GM18873 (cell line): Measurements from ENCODE around the gene APBB2.
"Not testable (repeated sequence)": the region's sequence is repeated elsewhere in the genome, so short reads cannot be mapped to it uniquely, and the experiment has no call there.

Source experiments
- ATAC-seq: cut with Tn5 transposase; IDR thresholded peaks from one replicate; pipeline ENCODE4 v1.9.1; 2021; ENCODE audit warnings: mild to moderate bottlenecking, moderate library complexity, moderate number of reproducible peaks; ENCODE audit not compliant: unreplicated experiment, low FRiP score

The APBB2 gene

DNA sequence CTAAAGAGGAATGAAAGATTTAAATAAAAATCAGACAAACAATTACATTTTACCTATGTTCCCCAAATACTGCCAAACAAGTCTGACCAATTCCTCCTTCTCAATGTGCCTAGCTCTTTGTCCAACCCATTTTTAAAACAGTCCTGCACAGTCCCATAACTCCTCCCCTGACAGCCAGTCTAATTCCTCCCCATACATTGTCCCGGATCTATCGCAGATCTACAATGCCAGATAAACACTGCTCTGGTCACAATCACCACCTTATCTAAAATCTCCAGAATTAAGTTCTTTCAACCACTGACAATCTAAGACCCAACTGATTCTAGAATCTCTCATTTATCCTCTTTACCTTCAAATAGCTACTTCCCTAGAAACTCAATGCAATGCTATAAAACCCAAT lies 176.0 kb downstream of the APBB2 start:
- ATAC-seq, result no peak

DNA sequence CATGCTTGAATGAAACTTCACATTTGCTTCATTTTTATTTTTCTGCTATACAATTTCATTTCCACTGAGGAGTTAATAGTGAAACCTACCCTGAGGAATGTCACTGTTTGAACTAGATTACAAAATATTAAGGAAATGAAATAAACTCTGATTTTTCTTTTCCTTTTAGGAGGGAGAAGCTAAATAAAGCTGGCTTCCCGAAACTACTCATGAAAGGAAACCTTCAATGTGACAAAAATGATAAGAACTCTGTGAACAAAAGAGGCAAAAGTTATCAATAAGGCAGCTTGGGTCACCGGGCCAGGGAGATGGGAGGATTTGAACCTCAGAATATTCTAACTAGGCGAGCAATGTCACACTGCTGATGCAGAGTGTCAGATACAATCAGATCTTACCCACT lies 185.2 kb downstream of the APBB2 start:
- no peak for ATAC-seq

DNA sequence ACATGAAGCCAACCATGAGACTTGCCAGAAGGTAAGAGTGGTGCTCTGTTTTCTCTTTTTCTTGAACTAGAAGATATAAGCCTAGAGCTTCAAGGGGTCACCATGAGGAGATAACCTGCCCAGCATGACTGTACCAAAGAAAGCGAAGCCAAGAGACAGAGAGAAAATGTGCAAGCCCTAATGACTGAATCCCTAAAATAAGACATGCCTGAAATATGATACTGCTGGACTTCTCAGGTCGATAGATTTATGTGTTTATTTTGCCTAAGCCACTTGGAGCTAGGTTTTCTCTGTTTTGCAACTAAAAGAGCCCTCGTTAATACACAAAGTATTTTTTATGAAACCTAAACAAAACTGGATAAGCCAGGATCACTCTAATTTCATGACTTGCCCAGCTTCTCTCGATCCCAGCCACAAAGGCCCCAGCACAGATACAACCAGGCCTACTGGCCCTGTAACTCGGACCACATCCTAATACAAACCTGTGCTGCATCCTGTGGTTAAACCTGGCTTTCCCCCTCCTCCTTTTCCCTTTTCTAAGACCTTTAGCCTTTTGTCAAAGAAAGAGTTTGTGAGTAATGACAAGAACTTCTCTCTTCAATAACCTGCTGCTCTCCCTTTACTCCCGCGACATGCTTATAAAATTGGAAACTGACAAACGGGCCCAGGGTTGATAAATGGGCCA lies 185.8 kb downstream of the APBB2 start:
- no peak for ATAC-seq

DNA sequence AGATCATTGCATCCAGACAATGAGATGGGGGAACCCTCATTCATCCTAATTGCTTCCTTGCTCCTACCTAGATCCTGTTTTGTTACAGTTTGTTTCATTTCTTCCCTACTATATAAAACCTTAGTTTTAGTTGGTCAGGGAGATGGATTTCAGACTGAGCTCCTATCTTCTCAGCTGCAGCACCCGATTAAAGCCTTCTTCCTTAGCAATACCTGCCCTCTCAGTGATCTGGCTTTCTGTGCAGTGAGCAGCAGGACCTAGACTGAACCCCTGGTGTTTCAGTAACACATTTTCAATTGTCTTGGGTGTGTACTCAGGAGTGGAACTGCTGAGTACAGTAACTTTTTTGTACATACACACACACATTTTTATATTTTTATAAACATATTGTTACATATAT lies 187.4 kb downstream of the APBB2 start:
- no peak for ATAC-seq

DNA sequence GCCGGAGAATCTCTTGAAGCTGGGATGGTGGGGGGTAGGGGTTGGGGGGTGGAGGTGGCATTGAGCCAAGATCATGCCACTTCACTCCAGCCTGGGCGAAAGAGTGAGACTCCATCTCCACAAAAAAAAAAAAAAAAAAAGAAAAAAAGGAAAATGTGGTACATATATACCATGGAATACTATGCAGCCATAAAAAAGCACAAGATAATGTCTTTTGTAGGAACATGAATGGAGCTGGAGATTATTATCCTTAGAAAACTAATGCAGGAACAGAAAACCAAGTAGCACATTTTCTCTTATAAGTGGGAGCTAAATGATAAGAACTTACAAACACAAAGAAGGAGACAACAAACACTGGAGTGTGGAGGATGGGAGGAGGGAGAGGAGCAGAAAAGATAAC lies 188.5 kb downstream of the APBB2 start:
- no peak for ATAC-seq

DNA sequence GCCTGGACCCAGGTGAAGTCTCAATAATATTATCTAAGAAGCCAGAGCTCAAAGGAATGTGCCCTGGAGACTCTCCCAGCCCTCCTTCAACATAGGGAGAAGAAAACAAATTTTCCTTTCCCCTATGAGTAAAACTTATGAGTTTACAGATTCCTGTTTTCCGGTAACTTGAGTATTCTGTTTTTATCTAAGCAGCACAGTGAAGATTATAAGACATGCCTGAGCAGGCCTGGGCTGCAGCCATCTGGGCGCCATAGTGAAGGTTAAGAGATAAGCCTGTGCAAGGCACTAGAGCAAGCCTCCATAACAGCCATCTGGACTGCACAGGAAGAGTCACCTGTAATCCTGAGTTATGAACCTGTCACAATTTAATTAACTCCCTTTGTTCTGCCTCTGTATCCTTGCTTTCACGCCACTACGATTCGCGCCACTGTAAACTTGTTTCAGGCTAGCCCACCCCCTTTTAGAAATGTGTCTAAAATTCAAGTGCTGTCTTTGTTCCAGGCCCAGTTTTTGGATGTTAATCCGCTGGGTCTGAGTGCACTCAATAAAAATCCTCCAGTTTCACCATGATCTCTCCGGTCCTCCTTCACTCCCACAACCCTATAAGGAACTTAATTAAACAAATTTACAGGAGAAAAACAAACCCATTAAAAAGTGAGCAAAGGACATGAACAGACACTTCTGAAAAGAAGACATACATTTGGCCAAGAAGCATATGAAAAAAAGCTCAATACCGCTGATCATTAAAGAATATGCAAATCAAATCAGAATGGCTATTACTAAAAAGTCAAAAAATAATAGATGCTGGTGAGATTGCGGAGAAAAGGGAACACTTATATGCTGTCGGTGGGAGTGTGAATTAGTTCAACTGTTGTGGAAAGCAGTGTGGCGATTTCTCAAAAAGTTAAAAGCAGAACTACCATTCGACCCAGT lies 189.5 kb downstream of the APBB2 start:
- no peak for ATAC-seq

DNA sequence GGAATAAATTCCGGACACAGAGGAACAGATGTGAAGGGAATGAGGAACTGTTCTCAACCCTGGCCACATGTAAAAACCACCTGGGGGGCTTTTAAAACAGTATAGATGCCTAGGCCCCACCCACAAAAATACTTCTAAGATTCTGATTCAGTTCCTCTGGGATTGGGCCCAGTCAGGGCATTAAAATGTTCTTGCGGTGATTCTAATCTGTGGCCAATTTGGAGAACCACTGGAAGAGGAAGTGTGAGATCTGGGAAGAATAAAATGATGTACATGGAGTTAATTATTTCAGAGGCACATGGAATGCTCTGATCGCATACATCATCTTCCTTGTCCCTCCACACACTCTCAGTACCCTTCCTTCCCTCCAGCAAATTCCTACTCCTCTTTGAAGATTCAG lies 192.2 kb downstream of the APBB2 start:
- ATAC-seq, result no peak

DNA sequence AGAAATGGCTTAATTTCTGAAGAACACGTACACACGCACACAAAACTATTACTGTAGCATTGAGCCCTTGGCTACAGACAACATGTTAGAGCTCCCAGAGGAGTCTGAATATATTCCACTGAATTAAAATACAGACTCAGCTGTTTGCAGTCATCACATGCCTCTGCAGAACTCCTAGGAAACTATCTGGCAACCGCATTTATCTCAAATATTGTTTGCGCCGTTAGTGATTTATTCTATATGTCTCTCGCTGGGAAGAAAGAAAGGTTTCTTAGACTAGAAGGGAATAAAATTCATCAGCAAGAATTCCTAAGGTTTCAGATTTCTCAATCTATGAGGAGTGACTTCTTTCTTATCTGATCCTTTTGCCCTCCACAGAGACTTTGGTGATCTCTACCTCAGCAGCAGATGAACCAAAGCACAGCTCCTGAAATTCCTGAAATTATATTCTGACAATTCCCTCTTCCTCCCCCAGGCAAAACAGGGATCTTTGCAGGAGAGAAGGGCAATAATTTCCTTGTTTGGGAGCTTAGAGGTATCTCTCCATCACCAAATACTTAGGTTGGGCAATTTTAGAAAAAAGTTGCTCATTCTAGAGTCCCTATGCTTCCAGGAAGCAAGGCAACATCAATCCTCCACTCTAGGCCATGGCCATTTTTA lies 199.2 kb downstream of the APBB2 start:
- ATAC-seq, result no peak

DNA sequence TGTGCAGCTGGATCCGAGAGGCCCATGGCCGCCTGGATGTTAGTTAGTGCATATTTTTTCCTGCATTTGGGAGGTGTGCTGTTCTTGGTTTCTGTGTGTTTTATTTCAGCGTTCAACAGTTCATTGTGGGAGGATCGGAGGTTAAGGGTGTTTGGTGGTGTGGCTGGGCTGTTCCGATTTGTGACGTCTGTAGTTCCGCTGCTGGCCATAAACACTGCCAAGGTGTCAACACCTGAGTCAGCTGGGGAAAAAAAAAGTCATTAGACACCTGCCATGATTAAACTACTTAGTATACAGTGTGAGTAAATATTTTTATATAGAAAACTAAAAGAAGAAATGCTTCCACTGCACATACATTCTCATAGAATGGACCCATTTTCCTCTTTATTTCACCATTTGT lies 200.2 kb downstream of the APBB2 start:
- no peak for ATAC-seq

DNA sequence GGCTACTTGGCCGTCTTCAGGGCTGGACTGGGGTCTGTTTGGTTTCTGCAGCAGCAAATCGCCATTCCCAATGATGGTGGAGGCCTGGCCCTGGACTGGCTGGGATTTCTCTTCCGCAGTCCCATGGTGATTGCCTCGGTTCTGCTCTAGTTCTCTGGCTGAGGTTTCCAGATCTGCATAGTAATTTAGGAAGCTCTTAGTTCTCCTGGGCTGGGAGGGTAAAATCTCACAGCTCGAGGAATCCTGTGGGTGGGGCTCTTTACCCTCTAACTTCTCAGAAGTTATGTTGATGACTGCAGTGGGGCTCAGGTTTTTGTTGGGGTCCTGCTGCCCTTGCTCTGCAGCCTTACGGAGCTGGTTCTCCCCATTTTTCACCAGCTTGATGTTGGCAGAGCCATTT lies 200.6 kb downstream of the APBB2 start:
- ATAC-seq, result no peak

DNA sequence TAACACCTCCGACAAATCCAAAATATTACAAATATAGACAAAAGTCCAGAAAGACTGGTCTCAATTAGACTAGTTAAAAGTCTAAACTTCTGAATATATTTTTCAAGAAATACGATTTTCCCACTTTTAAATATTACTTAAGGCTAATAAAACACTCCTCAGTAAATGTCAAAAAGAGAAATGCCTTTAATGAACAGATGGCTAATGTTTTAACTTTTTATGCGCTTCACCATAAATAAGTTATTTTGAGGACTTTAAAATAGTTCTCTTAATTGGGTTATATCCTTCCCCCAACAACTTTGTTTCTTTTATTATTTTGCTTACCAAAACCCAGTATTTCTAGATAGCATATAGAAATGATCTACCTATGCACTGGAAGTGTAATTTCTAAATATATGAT lies 201.4 kb downstream of the APBB2 start:
- no peak for ATAC-seq

DNA sequence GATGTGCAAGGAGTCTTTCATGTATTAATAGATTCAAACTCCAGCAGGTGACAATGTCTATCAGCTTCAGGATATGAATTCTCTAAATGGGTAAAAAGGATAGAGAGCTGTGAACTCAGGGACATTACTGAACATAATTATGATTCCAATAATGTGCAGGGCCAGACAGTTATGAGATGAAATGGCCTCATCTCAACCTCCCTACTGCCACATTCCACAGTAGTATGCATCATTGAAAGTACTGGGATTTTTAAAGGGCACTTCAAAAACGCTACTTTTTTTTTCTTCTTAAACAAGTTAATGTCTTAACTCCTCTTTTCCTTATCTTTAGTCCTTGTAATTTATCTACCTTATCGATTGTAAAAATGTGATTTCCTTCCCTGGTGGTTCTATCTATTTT lies 202.0 kb downstream of the APBB2 start:
- ATAC-seq, result no peak

DNA sequence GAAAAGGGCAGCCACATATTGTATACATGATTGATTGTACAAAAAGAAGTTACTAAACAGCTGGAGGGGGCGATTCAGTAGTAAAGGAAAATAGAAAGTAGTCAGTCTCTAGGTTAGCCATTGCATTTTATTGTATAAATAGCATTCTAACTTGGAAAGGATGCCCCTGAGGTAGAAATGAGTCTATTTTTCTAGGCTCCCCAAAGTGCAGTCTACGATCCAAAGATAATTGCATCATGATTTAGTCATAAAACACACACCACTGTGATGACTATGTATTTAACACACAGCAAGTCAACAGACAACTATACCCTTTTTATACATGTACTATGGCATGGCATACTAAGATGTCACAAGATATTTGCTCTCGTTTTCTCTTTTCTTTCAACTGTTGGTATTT lies 204.9 kb downstream of the APBB2 start:
- ATAC-seq, result no peak

DNA sequence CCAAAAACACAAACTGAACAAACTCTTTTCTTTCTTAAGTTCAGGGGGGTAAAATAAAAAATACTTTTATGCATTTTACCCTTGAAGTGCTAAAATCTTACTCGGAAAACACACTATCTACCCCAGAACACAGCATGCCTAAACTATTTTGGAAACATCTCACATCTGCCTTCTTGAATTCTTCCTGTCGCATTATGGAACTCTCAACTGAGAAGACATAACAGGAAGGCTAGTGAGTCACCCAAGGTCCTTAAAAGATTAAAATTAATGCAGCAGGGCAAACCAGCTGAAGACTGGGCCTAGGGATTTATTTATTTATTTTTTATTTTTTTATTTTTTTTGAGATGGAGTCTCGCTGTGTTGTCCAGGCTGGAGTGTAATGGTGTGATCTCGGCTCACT lies 208.2 kb downstream of the APBB2 start:
- ATAC-seq, result no peak

DNA sequence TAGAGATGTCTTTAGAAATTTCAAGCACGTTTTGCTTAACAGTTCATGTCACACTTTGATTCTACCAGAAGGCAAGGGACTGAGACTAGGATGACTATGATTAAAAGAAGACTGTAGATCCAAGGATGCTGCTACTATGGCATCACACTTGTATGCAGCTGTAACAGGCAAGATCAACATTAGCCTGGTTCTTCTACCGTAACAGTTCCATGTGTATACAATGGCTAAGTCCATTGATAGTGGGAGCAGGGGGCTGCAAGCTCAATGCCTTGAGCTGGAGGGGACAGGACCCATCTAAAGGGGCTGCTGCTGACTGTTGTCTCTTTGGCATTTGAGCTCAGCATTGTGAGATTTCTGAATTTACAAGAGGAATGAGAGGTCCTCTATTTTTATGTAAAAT lies 212.0 kb downstream of the APBB2 start:
- ATAC-seq, result no peak

DNA sequence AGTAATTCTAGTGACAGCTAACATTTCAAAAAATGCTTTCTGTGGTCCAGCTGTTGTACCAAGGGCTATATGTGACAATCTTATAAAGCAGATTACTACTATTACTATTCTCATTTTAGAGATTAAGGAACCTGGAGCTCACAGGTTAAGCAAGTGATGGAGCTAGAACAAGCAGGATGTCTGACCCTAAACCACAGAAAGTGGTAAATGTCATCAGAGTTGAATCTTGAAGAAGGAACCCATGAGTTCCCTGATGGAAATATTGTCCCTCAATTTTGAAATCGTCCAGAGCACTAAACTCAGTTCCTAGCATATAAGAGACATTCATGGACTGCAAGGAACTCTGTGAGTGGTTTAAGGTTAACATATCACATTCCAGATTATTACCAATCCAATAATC lies 214.0 kb downstream of the APBB2 start:
- ATAC-seq, result no peak

DNA sequence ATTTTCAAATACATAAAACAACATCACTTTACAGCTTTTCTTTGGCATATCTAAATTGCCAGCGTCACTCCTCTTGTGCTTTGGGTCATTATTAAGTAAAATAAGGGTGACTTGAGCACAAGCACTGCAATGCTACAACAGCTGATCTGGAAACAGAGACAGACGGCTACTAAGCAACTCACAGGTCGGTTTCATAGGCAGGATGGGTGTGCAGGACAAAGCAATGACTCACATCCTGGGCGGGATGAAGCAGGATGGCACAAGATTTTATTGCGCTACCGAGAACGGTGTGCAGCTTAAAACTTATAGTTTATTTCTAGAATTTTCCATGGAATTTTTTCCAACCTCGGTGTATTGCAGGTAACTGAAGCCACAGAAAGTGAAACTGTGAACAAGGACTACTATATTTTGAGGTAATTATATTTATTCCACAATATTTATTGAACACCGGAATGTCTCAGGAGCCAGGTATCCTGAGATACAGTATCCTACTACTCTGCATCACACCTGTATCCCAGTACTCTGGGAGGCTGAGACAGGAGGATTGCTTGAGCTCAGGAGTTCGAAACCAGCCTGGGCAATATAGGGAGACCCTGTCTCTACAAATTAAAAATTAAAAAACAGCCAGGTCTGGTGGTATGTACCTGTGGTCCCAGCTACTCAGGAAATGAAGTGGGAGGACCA lies 215.5 kb downstream of the APBB2 start:
- ATAC-seq, result no peak

DNA sequence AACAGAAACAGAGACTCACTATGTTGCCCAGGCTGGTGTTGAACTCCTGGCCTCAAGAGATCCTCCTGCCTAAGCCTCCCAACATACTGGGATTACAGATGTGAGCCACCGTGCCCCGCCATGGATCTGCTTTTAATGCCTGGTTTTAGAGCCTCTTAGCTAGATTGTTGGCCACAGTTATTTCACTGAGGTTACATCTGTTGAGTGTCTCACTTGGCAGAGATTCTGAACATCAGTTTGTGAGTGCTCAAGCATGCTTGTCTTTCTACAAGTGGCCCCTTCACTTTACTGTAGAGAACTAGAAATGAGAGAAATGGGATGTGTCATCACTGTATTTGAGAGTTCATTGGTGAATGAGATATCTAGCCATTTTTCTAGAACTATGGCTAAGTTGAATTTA lies 218.5 kb downstream of the APBB2 start:
- ATAC-seq, result no peak

DNA sequence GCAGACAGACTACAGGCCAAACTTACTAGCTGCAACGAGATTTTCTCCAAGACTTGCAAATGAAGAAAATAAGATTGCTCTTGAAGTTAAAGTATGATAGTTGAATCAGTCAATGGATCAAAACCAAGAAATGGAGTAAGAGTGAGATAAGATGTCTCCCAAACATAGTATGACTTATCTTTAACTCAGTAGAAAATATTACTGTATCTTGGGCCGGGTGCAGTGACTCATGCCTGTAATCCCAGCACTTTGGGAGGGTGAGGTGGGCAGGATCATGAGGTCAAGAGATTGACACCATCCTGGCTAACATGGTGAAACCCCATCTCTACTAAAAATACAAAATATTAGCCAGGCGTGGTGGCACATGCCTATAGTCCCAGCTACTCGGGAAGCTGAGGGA lies 220.0 kb downstream of the APBB2 start:
- ATAC-seq, result not testable (repeated sequence)

DNA sequence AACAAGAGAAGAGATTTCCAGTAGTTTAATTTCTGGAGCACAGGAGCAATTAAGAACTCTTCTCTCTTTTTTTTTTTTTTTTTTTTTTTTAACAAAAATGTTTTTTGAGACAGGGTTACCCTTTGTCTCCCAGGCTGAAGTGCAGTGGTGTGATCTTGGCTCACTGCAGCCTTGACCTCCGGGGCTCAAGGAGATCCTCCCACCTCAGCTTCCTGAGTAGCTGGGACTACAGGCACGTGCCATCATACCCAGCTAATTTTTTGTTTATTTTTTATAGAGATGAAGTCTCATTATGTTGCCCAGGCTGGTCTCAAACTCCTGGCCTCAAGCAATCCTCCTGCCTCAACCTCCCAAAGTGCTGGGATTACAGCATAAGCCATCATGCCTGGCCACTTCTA lies 221.0 kb downstream of the APBB2 start:
- ATAC-seq, result not testable (repeated sequence)
